ENCODE data around the gene GOLGA6D.
A peak's percentile ranks its signal among the peaks of the same experiment; 100 is the strongest.
"Not testable (repeated sequence)": the region's sequence is repeated elsewhere in the genome, so short reads cannot be mapped to it uniquely, and the experiment has no call there.

The GOLGA6D gene, protein sequence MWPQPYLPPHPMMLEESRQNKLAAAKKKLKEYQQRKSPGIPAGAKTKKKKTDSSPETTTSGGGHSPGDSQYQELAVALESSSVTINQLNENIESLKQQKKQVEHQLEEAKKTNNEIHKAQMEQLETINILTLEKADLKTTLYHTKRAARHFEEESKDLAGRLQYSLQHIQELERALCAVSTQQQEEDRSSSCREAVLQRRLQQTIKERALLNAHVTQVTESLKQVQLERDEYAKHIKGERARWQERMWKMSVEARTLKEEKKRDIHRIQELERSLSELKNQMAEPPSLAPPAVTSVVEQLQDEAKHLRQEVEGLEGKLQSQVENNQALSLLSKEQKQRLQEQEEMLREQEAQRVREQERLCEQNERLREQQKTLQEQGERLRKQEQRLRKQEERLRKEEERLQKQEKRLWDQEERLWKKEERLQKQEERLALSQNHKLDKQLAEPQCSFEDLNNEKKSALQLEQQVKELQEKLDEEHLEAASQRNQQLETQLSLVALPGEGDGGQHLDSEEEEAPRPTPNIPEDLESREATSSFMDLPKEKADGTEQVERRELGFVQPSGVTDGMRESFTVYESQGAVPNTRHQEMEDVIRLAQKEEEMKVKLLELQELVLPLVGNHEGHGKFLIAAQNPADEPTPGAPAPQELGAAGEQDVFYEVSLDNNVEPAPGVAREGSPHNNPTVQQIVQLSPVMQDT

DNA sequence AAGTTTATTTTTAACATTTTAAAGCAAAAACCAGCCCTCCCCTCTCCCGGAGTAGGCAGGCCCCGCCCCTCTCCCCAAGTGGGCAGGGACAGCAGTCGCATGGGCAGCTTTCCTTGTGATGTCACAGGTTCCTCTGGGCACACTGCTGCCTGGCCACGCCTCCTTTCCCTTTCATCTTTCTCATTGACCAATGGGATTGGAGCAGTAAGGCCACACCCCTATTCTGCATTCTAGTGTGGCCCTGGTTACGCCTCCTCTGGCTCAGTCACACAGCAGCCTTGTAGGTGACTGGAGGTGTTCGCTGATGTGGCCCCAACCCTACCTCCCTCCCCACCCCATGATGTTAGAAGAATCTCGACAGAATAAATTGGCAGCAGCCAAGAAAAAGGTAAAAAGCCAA, at the start of gene GOLGA6D:
TSS of gene GOLGA6D (plus strand) at position 264 of the 400 bp plus-strand sequence. CDS start at position 305, 41 bp downstream.
- DNase-seq (ENCODE audit: low read depth in 2 of 2): not testable (repeated sequence)

DNA sequence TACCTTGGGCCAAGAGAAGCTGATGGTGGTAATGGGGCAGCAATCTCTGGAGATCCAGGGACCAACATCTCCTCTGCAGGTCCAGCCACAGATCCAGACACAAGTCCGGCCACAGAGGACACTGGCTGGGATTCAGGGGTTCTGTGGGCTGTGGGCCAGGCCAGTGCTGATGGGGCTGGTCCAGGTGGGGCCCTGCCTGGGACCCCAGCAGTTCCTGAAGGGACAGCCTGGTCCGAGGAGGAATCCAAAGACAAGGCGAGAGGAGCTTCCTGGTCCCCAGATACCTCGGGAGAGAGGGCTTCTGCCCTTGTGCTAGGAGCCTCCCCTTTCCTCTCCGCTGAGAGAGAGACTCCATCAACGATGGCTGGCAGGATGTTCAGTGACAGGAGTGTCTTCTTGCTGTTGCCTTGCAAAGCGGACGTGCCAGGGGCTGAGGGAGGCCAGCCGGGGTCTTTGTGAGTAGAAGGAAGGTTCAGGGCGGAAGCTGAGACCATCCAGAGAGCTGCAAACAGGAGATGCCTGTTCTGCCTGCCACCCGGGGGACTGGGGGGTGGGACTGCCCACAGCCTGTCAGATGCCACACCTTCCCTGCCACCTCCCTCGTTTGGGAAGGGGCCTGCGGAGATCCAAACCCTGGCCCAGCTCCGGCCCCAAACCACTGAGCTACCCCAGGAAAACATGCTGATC, 49.0 kb upstream of the GOLGA6D start:
- no peak for DNase-seq (ENCODE audit: low read depth in 2 of 2)

DNA sequence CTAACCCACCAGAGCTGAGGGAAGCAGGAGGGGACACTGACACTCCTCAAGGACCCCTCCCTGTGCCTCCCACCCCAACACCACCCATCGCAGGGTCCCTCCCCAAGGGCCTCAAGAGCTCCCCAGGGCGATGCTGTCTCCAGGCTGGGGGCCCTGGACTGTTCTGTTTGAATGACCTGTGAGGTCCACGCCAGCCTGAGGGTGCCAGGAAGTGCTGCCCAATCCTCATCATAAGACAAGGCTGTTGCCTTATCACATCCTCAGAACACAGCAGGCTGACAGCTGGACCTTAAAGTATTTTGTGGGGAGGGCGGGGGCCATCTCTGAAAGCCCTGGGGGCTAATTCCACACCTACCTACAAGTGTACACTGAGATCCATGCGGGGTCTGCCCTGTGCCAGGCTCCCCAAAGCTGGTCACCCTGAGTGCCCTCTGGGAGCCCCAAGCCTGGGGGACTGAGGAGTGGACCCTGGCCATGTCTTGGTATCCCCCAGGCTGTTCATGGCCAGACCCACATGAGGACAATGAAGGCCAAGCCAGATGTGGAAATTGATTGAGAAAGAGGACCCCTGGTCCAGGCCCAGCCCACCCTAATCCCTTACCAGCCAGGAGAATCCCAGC, 48.3 kb upstream of the GOLGA6D start:
- no peak for DNase-seq (ENCODE audit: low read depth in 2 of 2)

DNA sequence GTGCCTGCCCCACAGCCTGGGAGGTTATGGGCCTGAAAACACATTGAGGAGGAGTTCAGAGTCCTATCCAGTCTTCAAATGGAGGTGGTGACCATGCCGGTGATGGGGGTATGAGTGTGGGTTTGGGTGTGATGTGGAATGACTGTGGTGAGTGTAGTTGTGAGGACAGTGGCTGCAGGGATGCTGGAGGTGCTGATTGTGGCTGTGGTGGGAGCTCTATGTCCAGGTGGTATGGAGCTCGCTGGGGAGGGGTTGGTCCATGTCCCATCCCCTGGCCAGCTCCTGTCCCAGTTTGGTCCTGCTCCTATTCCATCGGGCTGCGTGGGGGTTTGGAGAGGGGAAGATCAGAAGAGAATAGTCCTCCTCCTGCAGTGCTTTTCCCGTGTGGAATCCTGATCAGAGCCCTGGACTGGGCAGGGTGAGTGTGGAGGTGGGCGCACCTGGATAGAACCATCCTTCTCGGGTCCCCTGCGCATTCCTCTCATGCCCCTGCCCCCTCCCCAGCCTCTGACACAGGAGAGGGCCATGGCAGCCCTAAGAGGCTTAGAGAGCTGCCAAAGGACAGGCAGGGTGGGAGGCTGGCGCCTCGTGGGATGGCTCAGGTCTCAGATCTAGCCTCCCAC, 47.5 kb upstream of the GOLGA6D start:
- DNase-seq (ENCODE audit: low read depth in 2 of 2): no peak

DNA sequence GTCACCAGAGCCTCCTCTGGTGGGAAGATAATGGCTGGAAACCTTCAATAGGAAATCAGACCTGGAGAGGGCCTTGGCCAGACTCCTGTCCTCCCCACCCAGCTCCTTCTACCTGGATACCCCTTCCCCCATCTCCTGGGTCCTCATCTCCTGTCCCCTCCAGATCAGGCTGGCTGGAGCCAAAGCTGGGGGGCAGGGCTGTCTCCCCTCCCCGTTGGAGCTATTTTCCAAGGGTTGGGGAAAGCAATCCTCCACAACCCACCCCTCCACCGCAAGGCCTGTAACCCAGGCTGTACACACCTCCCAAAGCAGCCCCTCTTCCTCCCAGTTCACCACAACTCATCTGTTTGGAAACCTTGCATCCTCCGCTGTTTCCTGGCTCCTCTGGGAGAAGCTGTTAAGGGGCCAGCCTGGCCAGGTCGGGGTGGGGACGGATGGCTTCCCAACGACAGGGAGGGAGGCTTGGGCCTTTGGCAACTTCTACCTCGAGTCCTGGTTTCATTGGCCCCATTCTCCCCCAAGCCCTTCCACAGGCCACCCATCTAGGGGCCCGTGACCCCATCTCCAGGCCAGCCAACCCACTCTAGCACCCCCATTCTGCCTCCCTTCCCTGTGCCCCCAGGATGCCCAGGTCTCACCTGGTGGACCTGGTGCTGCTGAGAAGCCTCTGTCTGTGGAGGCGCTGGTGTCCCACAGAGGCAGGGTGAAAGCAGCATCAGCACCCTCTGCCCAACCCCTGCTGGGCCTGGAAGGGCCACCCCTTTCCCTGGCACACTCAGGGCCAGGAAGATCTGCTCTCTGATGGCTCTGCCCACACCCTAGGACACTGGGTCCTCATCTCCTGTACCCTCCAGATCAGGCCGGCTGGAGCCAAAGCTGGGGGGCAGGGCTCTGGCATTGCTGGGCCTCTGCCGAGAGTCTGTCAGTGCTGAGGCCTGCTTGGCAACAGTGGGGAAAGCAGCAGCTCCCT, 46.6 kb upstream of the GOLGA6D start:
- no peak for DNase-seq (ENCODE audit: low read depth in 2 of 2)

DNA sequence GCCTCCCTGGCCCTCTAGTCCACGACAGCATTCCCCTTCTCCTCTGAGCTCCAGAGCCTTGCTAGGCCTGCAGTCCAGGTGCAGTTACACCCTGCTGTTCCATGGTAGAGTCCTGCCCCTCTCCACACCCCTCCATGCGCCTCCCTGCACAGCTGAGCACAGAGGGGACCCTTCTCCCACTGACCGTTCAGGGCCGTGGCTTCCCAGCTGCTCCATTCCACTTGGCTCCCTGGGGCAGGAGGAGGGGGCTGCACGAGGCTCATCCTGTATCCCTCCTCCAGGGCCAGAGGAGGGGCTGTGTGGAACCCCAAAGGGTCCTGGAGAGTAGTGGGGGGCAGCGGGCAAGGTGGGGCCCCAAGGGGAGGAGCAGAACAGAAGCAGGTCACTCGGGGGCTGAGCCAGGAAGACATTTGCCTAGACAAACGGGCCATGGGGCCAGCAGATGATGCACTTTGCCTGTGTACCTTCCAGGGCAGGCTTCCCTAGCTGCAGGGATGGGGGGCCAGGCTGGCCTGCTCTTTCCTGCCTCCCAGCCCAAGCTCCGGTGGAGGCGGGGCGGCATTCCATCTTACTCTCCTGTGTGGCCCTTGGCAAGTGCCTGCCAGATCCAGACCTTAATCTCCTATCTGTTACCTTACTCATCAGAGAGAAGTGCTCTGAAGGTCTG, 45.2 kb upstream of the GOLGA6D start:
- no peak for DNase-seq (ENCODE audit: low read depth in 2 of 2)

DNA sequence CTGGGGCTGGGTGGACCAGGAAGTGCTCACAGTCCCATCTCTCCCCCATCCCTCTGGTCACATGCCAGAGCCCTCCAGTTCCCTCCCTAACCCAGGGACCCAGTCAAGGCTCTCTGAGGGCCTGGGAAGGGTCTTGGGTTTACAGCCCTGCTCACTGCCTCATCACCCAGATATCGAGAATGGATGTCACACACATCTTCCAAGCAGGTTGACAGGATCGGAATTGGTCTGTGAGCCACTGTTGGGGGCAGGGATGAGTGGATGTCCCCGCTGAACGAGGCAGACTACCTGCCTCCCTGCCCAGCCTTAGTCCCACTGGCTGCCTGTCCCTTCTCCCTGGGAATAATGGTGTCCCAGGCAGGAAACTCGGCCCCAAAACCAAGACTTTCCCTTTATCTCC, 44.5 kb upstream of the GOLGA6D start:
- DNase-seq (ENCODE audit: low read depth in 2 of 2): no peak

DNA sequence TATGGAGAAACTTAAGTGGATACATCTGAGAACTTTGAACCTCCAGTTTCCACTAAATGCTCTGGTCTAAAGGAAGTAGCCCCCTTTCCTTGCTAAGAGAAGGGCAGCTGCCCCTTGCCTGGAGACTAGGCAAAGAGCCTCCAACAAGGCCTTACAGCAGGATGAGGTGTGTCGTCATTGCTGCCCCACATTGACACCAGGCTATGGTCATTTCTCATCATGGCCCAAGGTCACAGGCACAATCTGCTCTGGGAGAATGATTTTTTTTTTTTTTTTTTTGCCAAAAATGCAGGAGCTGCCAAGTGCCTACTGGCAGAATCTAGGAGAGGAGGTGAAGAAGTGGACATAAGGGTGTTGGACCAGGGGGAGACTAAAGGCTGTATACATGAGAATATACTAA, 36.9 kb upstream of the GOLGA6D start:
- DNase-seq (ENCODE audit: low read depth in 2 of 2): not testable (repeated sequence)

DNA sequence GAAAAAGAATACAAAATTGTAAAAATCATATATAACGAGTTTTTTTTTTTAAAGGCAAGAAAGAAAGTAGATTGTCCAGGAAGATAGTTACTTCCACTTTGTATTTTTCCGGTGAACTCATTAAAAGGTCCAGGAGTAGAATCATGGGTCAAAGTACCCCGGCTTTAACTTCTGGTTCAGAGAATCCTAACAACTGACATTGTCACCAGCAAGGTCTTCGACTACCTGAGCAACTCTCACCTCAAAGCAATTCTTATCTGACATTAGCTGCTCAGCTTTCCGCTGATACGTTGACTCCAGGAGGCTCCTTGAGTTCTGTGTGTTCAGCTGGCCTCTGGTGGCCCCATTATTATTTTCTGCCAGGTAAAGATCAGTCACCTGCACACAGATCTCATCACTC, 33.6 kb upstream of the GOLGA6D start:
- not testable (repeated sequence) for DNase-seq (ENCODE audit: low read depth in 2 of 2)

DNA sequence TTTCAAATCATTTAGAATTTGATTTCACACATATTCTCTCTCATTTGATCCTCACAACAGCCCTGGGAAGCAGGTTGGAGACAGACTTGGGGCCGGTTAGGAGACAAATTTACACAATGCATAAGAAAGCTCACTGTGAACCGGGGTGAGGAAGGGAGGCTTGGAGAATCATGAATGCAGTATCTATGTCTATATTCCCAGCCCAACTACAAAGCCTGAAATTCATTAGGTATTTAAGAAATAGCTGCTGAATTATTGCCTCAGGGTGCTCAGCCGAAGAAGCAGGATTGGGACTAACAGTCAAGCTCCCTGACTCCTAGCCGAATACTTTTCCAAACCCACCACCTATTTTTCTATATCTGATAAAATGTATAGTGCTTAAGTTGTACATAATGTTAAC, 32.9 kb upstream of the GOLGA6D start:
- DNase-seq (ENCODE audit: low read depth in 2 of 2): no peak

DNA sequence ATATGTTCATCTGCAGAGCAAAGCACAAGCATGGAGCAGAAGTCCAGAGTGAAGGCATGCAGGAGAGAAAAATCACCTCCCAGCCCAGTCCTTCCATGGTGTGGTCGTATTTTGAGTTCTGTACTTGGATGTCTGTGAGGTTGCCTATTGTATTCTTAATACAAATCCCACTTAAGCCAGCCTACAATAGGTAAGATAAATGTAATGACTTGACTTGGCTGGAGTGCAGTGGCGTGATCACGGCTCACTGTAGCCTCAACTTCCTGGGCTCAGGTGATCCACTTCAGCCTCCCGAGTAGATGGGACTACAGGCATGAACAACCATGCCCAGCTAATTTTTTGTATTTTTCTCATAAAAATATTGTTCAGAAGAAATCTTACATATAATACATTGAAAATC, 31.3 kb upstream of the GOLGA6D start:
- DNase-seq (ENCODE audit: low read depth in 2 of 2): not testable (repeated sequence)

DNA sequence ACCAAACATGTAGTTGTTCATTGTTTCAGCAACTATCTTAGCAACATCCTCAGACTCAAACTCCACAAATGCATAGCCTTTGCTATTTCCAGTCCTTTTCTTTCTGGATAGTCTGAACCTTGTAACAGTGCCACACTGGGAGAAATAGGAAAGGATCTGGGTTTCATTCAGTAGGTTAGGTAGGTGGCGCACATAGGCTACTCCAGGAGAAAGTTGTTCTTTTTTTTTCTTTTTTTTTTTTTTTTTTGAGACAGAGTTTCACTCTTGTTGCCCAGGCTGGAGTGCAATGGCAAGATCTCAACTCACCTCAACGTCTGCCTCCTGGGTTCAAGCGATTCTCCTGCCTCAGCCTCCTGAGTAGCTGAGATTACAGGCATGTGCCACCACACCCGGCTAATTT, 30.4 kb upstream of the GOLGA6D start:
- DNase-seq (ENCODE audit: low read depth in 2 of 2): not testable (repeated sequence)

DNA sequence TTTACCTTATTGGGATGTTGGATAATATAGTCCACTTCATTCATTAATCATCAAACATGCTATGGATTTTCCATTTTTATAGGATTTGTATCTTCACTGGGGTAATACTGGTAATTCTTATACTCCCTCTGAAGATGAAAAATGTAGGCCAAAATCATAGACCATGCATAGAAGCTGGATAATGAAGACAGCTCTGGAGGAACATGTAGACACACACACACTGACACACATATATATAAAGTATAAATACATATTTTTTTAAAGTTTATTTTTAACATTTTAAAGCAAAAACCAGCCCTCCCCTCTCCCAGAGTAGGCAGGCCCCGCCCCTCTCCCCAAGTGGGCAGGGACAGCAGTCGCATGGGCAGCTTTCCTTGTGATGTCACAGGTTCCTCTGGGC, 24.6 kb upstream of the GOLGA6D start, which contains the start of gene GOLGA6C:
TSS of gene GOLGA6C (plus strand) at position 301 of the 400 bp plus-strand sequence. CDS start 265 bp downstream, outside the sequence.
- not testable (repeated sequence) for DNase-seq (ENCODE audit: low read depth in 2 of 2)

DNA sequence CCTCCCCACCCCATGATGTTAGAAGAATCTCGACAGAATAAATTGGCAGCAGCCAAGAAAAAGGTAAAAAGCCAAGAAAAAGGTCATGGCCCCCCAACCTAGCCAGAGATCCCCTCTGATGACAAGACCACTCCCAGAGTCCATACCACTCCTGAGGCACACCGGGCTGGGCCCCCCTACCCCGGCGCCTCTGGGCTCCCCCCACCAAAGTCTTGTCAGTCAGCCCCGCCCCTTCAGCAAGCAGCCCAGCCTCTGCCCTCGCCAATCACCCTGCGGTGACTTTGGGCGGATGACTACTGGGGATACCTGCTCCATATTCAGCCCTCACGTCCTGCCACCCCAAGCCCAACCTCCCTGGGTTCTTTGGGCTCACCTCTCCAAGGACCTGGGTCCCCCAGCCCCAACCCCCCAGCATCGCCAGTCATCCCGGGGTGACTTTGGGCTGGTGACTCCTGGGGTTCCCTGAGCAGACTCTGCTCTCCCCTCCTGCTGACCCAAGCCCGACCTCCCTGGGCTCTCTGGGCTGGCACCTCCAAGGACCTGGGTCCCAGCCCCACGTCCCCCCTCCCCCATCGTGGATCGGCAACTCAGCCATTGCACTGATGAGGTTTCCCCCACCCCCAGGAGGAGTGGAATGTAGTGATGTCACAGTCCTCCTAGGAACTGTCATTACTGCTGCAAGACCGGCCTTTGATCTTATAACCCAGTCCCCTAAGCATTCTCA, 23.9 kb upstream of the GOLGA6D start:
- DNase-seq (ENCODE audit: low read depth in 2 of 2): not testable (repeated sequence)

DNA sequence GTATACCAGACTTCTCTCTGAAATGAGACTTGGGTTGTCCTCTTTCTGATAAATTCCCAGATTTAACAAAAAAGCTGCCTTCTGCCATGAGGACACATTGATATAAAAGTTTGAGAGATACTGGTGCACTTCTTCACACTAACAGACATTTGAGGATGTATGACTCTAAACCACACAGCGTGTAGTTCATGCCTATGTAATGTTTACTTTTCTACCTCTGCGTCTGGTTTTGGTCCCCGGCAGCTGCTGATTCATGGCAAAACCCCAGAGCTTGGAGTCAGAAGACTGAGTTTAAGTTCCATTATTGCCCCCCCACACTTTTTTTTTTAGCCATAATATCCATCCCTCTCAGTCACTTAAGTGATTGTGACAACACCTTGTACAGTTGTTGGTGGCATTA, 22.8 kb upstream of the GOLGA6D start:
- DNase-seq (ENCODE audit: low read depth in 2 of 2): not testable (repeated sequence)

DNA sequence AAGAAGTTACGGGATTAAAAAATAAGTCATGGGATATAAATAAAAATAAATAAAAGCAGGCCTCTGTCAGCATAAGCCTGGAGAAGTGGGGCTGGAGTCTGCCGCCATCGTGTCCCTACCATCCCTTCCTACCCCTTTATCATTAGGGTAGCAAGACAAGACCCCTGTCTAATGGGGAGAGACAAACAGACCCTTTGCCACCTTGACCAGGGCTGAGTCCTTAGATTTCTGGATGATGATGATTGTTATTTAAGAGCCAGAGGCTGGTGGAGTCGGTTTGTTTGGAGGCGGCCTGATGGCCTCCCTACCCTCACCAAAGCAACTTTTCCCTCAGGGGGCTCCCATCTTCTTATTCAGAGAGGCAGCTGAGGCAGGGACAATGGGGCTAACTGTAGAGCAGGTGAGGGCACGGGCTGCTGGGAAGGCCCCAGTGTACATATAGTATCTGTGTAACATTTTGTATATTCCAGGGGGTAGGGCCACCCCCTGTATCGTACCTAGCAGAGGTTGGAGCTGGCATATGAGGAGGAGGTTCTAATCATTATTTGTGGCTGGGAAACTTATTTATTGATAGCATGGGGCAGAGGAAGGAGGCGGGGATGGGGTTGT, 8.8 kb upstream of the GOLGA6D start:
- not testable (repeated sequence) for DNase-seq (ENCODE audit: low read depth in 2 of 2)

DNA sequence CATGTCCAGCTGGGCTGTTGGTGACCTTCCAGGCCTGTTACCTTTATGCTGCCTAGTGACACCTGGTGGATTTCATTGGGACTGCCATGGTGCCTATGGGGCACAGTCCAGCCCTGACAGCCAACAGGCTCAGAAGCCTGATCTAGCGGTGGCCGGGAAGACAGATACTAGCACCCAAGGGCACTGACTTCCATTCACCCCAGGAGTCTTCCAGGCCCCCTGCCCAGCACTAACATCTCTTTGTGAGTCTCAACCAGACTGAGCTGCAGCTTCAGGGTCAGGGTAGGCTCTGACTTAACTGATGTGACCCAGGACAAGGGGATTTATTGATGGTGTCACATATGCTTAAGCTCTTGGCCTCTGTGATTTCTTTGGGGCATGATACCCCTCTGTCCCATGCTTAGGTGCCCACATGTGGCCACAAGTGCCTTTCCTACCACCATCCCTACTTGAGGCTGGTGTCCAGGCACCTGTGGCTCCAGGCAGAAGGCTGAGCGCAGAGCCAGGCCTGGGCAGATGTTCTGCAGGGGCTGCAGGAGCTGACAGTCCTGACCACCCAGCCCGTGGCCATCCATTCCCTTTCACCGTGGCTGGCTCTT, 8.0 kb upstream of the GOLGA6D start:
- DNase-seq (ENCODE audit: low read depth in 2 of 2): peak; percentile 41 to 75

DNA sequence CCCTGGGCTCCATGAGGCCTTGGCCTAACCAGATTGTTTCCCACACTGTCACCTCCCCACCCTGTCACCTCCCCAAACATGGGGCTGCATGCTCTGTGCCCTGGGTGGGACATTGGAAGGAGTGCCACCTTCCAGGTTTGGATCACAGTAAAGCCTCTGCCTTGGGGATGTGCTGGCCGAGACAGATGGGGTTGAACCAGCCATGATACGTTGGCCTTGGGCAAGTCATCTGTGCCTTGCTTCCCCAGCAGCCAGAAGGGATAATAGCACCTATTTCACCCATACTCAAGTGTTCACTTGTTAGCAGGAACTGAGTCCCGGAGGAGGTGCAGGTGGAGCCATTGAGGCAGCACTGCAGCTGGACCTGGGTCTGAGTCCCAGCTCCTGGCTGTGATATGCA, 7.0 kb upstream of the GOLGA6D start:
- not testable (repeated sequence) for DNase-seq (ENCODE audit: low read depth in 2 of 2)
